ENCODE data around the gene SCTR.

The SCTR gene

DNA sequence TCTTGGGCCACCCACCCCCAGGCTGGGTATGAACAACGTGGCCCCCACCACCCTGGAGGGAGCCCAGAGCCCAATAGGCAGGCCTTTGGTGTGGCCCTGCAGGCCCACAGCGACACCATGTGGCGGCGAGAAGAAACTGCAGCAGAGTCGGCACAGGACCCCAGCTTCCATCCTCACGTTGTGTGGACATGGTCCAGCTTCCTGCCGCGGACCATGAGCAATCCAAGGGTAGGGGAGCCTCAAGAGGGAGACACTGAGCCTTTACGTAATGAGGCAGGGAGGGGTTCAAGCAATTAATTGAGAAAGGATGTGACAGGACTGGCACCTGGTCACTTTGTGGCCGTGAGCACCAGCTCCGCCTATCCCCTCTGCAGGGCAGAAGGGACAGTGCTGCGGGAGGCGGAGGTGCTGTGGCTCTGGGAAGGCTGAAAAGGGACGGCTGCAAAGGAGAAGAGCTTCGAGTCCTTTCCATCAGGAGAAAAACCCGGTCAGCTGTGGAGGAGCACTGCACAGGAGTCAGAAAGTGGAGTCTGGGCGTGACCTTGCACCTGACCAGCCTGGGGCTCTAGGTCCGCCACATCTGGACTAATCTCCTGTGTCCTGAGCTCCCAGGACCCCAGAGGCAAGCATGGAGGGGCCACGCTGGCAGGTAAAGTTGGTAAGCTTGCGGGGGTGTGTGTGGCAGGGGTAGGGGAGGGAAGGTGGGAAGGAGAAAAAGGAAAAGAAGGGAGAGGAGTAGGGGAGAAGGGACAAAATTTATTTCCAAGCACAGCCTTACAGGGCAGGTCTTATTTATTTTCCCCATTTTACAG is 47.8 kb downstream of the SCTR start:
- H3K27me3 Mint-ChIP-seq = peaks cover 4% of the 10 kb centered on the region
- no peaks in the 10 kb centered on the region for H3K36me3 Mint-ChIP-seq (ENCODE audit: low read depth)
- no peaks in the 10 kb centered on the region for H3K9me3 Mint-ChIP-seq
- H3K4me1 Mint-ChIP-seq = no peaks in the 10 kb centered on the region
- peak; percentile 35 for ATAC-seq
- peak; percentile 36 for DNase-seq
- no peak overlapping the region for H3K4me3 Mint-ChIP-seq
- no peak overlapping the region for H3K27ac Mint-ChIP-seq

- no peak for DNase-seq
- H3K4me1 Mint-ChIP-seq = no peaks in the 10 kb centered on the region
- H3K4me3 Mint-ChIP-seq = no peak overlapping the region
- no peaks in the 10 kb centered on the region for H3K36me3 Mint-ChIP-seq (ENCODE audit: low read depth)
- H3K27ac Mint-ChIP-seq = no peak overlapping the region
- ATAC-seq = no peak
- peaks cover 4% of the 10 kb centered on the region for H3K27me3 Mint-ChIP-seq
- no peaks in the 10 kb centered on the region for H3K9me3 Mint-ChIP-seq
These were observed 48.4 kb downstream of the SCTR start for GRCh38 chr2:119475857-119476244.

- Mint-ChIP-seq H3K36me3 (ENCODE audit: low read depth) (no peaks in the 10 kb centered on the region), H3K27ac (no peak overlapping the region), H3K27me3 (peaks cover 4% of the 10 kb centered on the region), H3K9me3 (no peaks in the 10 kb centered on the region), H3K4me1 (no peaks in the 10 kb centered on the region), H3K4me3 (no peak overlapping the region)
- ATAC-seq = peak; percentile 11
- DNase-seq = no peak
These were observed 48.9 kb downstream of the SCTR start for GRCh38 chr2:119475225-119475856.

- Mint-ChIP-seq H3K4me1 (no peaks in the 10 kb centered on the region), H3K27ac (no peak overlapping the region)
- DNase-seq = no peak
These were observed 49.7 kb downstream of the SCTR start for GRCh38 chr2:119474371-119475224.

GRCh38 chr2:119473621-119474370 is 50.5 kb downstream of the SCTR start:
- Mint-ChIP-seq H3K4me3 (no peak overlapping the region), H3K36me3 (ENCODE audit: low read depth) (no peaks in the 10 kb centered on the region), H3K27me3 (peaks cover 4% of the 10 kb centered on the region), H3K4me1 (no peaks in the 10 kb centered on the region), H3K9me3 (no peaks in the 10 kb centered on the region), H3K27ac (no peak overlapping the region)
- DNase-seq (no peak), ATAC-seq (no peak)

More at GRCh38 chr2:119474371-119475224, 49.7 kb downstream of the SCTR start:
- Mint-ChIP-seq H3K9me3 (no peaks in the 10 kb centered on the region), H3K4me3 (no peak overlapping the region), H3K36me3 (ENCODE audit: low read depth) (no peaks in the 10 kb centered on the region), H3K27me3 (peaks cover 4% of the 10 kb centered on the region)
- no peak for ATAC-seq

DNA sequence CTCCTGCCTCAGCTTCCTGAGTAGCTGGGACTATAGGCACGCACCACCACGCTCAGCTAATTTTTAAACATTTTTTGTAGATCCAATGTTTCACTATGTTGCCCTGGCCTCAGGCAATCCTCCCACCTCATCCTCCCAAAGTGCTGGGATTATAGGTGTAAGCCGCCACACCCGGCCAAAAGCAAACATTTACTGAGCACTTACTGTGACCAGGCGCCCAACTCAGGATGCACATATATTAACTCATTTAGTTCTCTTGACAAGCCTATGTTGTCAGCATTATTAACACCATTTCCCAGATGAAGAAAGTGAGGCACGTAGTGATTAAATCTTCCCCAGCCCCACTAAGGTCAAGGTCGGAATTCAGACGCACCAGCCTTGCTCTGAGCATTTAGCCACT is 51.5 kb downstream of the SCTR start:
- no peak for ATAC-seq
- no peak overlapping the region for H3K4me3 Mint-ChIP-seq
- no peak overlapping the region for H3K27ac Mint-ChIP-seq
- no peaks in the 10 kb centered on the region for H3K4me1 Mint-ChIP-seq
- H3K36me3 Mint-ChIP-seq (ENCODE audit: low read depth) = no peaks in the 10 kb centered on the region
- no peaks in the 10 kb centered on the region for H3K9me3 Mint-ChIP-seq
- peaks cover 4% of the 10 kb centered on the region for H3K27me3 Mint-ChIP-seq
- DNase-seq = no peak

GRCh38 chr2:119469661-119470297 is 54.5 kb downstream of the SCTR start:
- Mint-ChIP-seq H3K4me3 (no peak overlapping the region), H3K9me3 (no peaks in the 10 kb centered on the region), H3K4me1 (no peaks in the 10 kb centered on the region), H3K36me3 (ENCODE audit: low read depth) (no peaks in the 10 kb centered on the region), H3K27ac (no peak overlapping the region), H3K27me3 (no peaks in the 10 kb centered on the region)
- ATAC-seq = no peak
- no peak for DNase-seq

- Mint-ChIP-seq H3K4me1 (no peaks in the 10 kb centered on the region), H3K4me3 (no peak overlapping the region), H3K27ac (no peak overlapping the region), H3K9me3 (no peaks in the 10 kb centered on the region), H3K36me3 (ENCODE audit: low read depth) (no peaks in the 10 kb centered on the region), H3K27me3 (no peaks in the 10 kb centered on the region)
- no peak for DNase-seq
- no peak for ATAC-seq
These were observed 55.2 kb downstream of the SCTR start for GRCh38 chr2:119469131-119469530.

GRCh38 chr2:119468154-119468955 is 55.9 kb downstream of the SCTR start:
- H3K27me3 Mint-ChIP-seq = no peaks in the 10 kb centered on the region
- H3K4me3 Mint-ChIP-seq = no peak overlapping the region
- DNase-seq (no peak), ATAC-seq (no peak)
- H3K27ac Mint-ChIP-seq = no peak overlapping the region
- no peaks in the 10 kb centered on the region for H3K4me1 Mint-ChIP-seq
- no peaks in the 10 kb centered on the region for H3K9me3 Mint-ChIP-seq
- H3K36me3 Mint-ChIP-seq (ENCODE audit: low read depth) = no peaks in the 10 kb centered on the region

DNA sequence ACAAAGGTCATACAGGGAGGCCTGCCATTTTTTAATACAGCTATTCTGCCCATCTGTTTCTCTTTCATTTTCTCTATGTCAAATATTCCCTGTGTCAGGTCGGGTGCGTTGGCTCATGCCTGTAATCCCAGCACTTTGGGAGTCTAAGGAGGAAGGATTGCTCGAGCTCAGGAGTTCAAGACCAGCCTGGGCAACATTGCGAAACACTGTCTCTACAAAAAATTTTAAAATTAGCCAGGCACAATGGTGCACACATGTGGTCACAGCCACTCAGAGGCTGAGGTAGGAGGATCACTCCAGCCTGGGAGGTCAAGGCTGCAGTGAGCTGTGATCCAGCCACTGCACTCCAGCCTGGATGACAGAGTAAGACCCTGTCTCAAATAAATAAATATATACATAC is 57.9 kb downstream of the SCTR start:
- Mint-ChIP-seq H3K27me3 (no peaks in the 10 kb centered on the region), H3K9me3 (no peaks in the 10 kb centered on the region), H3K27ac (no peak overlapping the region), H3K36me3 (ENCODE audit: low read depth) (no peaks in the 10 kb centered on the region), H3K4me1 (peaks cover 6% of the 10 kb centered on the region), H3K4me3 (no peak overlapping the region)
- DNase-seq (no peak), ATAC-seq (no peak)

GRCh38 chr2:119465687-119466086 is 58.6 kb downstream of the SCTR start:
- ATAC-seq = no peak
- Mint-ChIP-seq H3K27me3 (no peaks in the 10 kb centered on the region), H3K27ac (no peak overlapping the region), H3K36me3 (ENCODE audit: low read depth) (no peaks in the 10 kb centered on the region), H3K4me1 (peaks cover 6% of the 10 kb centered on the region), H3K4me3 (no peak overlapping the region), H3K9me3 (no peaks in the 10 kb centered on the region)
- no peak for DNase-seq

- Mint-ChIP-seq H3K27me3 (no peaks in the 10 kb centered on the region), H3K9me3 (no peaks in the 10 kb centered on the region), H3K27ac (no peak overlapping the region), H3K36me3 (ENCODE audit: low read depth) (no peaks in the 10 kb centered on the region), H3K4me1 (peaks cover 6% of the 10 kb centered on the region), H3K4me3 (no peak overlapping the region)
- no peak for DNase-seq
- ATAC-seq = no peak
These were observed 59.3 kb downstream of the SCTR start for GRCh38 chr2:119464981-119465380.

GRCh38 chr2:119463990-119464389 is 60.3 kb downstream of the SCTR start:
- Mint-ChIP-seq H3K36me3 (ENCODE audit: low read depth) (no peaks in the 10 kb centered on the region), H3K27ac (no peak overlapping the region), H3K4me1 (peaks cover 6% of the 10 kb centered on the region), H3K27me3 (no peaks in the 10 kb centered on the region), H3K4me3 (no peak overlapping the region), H3K9me3 (no peaks in the 10 kb centered on the region)
- DNase-seq (no peak), ATAC-seq (no peak)
